ENCODE results near the gene LRRK1. TPM values are rescaled to one million over a fixed set of nuclear protein-coding genes. Genes with fewer than 3 reads are reported as not detected.

Gene LRRK1
- total RNA-seq, 3 donors from 2014 or later (not counting 1 experiment from before 2014, with no cell fraction given): 1.2 to 5.5 (median 3.2) TPM

GRCh38 chr15:101057841-101058407 lies 138.8 kb downstream of the LRRK1 start:
- WGBS (ENCODE audit: insufficient coverage): 79% methylated on average over 14 of the region's 14 CpGs

GRCh38 chr15:101058735-101059134 lies 139.6 kb downstream of the LRRK1 start:
- no peak overlapping the region for H3K27ac ChIP-seq (ENCODE audit: low read length)
- H3K9me3 ChIP-seq (ENCODE audit: control insufficient read depth, insufficient read depth, low read length): no peaks in the 10 kb centered on the region
- Mint-ChIP-seq H3K36me3 (no peaks in the 10 kb centered on the region), H3K4me3 (no peak overlapping the region), H3K27ac (no peak overlapping the region), H3K4me1 (no peaks in the 10 kb centered on the region), H3K27me3 (ENCODE audit: low read depth in 2 of 2) (no peaks in the 10 kb centered on the region), H3K9me3 (no peaks in the 10 kb centered on the region)
- no peaks in the 10 kb centered on the region for H3K36me3 ChIP-seq (ENCODE audit: control insufficient read depth, insufficient read depth, low read length)
- no peak for TF ChIP-seq CTCF (IDR thresholded peaks at IDR 0.05)
- ATAC-seq (no peak), DNase-seq (no peak)
- intact Hi-C loops (cut with micrococcal nuclease): no loop called here
- 92% methylated on average over 12 of the region's 12 CpGs for WGBS (ENCODE audit: insufficient coverage)
- H3K27me3 ChIP-seq (ENCODE audit: control insufficient read depth, insufficient read depth, low read length): no peaks in the 10 kb centered on the region
- H3K4me3 ChIP-seq (ENCODE audit: low read length): no peak overlapping the region
- H3K4me1 ChIP-seq (ENCODE audit: control insufficient read depth, insufficient read depth, low read length): no peaks in the 10 kb centered on the region

More at GRCh38 chr15:101057841-101058407, 138.8 kb downstream of the LRRK1 start:
- no peak overlapping the region for H3K4me3 Mint-ChIP-seq
- Histone ChIP-seq H3K36me3 (ENCODE audit: control insufficient read depth, insufficient read depth, low read length) (no peaks in the 10 kb centered on the region), H3K4me3 (ENCODE audit: low read length) (no peak overlapping the region), H3K9me3 (ENCODE audit: control insufficient read depth, insufficient read depth, low read length) (no peaks in the 10 kb centered on the region), H3K27me3 (ENCODE audit: control insufficient read depth, insufficient read depth, low read length) (no peaks in the 10 kb centered on the region), H3K4me1 (ENCODE audit: control insufficient read depth, insufficient read depth, low read length) (no peaks in the 10 kb centered on the region), H3K27ac (ENCODE audit: low read length) (no peak overlapping the region)
- H3K27ac Mint-ChIP-seq: no peak overlapping the region
- no peaks in the 10 kb centered on the region for H3K36me3 Mint-ChIP-seq
- TF ChIP-seq CTCF (IDR thresholded peaks at IDR 0.05): no peak
- ATAC-seq (no peak), DNase-seq (no peak)
- no peaks in the 10 kb centered on the region for H3K4me1 Mint-ChIP-seq
- intact Hi-C loops (cut with micrococcal nuclease): no loop called here
- no peaks in the 10 kb centered on the region for H3K9me3 Mint-ChIP-seq
- no peaks in the 10 kb centered on the region for H3K27me3 Mint-ChIP-seq (ENCODE audit: low read depth in 2 of 2)

GRCh38 chr15:101059381-101060341 lies 140.5 kb downstream of the LRRK1 start:
- H3K9me3 Mint-ChIP-seq: no peaks in the 10 kb centered on the region
- no peak for ATAC-seq
- Histone ChIP-seq H3K36me3 (ENCODE audit: control insufficient read depth, insufficient read depth, low read length) (no peaks in the 10 kb centered on the region), H3K4me3 (ENCODE audit: low read length) (no peak overlapping the region), H3K27ac (ENCODE audit: low read length) (no peak overlapping the region), H3K27me3 (ENCODE audit: control insufficient read depth, insufficient read depth, low read length) (no peaks in the 10 kb centered on the region), H3K4me1 (ENCODE audit: control insufficient read depth, insufficient read depth, low read length) (no peaks in the 10 kb centered on the region), H3K9me3 (ENCODE audit: control insufficient read depth, insufficient read depth, low read length) (no peaks in the 10 kb centered on the region)
- no peak overlapping the region for H3K4me3 Mint-ChIP-seq
- no peaks in the 10 kb centered on the region for H3K4me1 Mint-ChIP-seq
- TF ChIP-seq CTCF (IDR thresholded peaks at IDR 0.05): no peak
- WGBS (ENCODE audit: insufficient coverage): 89% methylated on average over 14 of the region's 16 CpGs
- H3K36me3 Mint-ChIP-seq: no peaks in the 10 kb centered on the region
- intact Hi-C loops (cut with micrococcal nuclease): no loop called here
- H3K27ac Mint-ChIP-seq: no peak overlapping the region
- DNase-seq: no peak
- no peaks in the 10 kb centered on the region for H3K27me3 Mint-ChIP-seq (ENCODE audit: low read depth in 2 of 2)

Measured in natural killer cell (primary cell).